ENCODE results near the gene ERO1A.

DNA sequence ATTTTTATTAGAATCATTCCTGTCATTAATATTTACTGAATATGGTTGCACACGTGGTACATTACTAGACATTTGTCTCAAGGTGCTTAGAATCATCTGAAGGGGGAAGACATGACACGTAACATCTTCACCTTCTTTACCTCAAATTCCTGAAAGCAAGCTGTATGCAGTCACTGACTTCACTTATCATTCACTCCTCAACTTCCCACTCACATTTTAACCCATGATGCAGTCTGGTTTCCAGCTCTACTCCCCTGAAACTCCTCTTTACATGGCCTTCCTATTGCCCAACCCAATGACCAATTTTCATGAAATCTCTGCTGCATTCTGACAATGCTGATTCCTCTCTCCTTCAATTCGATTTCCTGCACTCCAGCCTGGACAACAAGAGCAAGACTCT lies 5.9 kb upstream of the ERO1A start:
- TF ChIP-seq, protein P1, sequence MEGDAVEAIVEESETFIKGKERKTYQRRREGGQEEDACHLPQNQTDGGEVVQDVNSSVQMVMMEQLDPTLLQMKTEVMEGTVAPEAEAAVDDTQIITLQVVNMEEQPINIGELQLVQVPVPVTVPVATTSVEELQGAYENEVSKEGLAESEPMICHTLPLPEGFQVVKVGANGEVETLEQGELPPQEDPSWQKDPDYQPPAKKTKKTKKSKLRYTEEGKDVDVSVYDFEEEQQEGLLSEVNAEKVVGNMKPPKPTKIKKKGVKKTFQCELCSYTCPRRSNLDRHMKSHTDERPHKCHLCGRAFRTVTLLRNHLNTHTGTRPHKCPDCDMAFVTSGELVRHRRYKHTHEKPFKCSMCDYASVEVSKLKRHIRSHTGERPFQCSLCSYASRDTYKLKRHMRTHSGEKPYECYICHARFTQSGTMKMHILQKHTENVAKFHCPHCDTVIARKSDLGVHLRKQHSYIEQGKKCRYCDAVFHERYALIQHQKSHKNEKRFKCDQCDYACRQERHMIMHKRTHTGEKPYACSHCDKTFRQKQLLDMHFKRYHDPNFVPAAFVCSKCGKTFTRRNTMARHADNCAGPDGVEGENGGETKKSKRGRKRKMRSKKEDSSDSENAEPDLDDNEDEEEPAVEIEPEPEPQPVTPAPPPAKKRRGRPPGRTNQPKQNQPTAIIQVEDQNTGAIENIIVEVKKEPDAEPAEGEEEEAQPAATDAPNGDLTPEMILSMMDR (IDR thresholded peaks at IDR 0.05), result no peak
- TF ChIP-seq POLR2AphosphoS5 (IDR thresholded peaks at IDR 0.05), result no peak
- TF ChIP-seq POLR2A (IDR thresholded peaks at IDR 0.05), result no peak
